ENCODE data around the gene LRRC42. TPM values are rescaled to one million over a fixed set of nuclear protein-coding genes. Genes with fewer than 3 reads are reported as not detected.

Gene LRRC42
- total RNA-seq, 4 donors from 2014 or later = 20.1 to 36.3 (median 24.4) TPM

GRCh38 chr1:53918343-53918742 lies 27.8 kb upstream of the LRRC42 start:
- WGBS, 2 donors = 85 to 91% methylated on average over 5 of the region's 5 CpGs
- DNase-seq (ENCODE audit: low spot score in 2 of 2) = no peak
- TF ChIP-seq POLR2A (IDR thresholded peaks at IDR 0.05) = no peak
- TF ChIP-seq, protein P1, sequence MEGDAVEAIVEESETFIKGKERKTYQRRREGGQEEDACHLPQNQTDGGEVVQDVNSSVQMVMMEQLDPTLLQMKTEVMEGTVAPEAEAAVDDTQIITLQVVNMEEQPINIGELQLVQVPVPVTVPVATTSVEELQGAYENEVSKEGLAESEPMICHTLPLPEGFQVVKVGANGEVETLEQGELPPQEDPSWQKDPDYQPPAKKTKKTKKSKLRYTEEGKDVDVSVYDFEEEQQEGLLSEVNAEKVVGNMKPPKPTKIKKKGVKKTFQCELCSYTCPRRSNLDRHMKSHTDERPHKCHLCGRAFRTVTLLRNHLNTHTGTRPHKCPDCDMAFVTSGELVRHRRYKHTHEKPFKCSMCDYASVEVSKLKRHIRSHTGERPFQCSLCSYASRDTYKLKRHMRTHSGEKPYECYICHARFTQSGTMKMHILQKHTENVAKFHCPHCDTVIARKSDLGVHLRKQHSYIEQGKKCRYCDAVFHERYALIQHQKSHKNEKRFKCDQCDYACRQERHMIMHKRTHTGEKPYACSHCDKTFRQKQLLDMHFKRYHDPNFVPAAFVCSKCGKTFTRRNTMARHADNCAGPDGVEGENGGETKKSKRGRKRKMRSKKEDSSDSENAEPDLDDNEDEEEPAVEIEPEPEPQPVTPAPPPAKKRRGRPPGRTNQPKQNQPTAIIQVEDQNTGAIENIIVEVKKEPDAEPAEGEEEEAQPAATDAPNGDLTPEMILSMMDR (IDR thresholded peaks at IDR 0.05) = no peak
- H3K4me3 ChIP-seq (ENCODE audit: low read depth, poor library complexity, severe bottlenecking) = no peak overlapping the region
- intact Hi-C loops (cut with DNase I; ENCODE audit: low total_unique reads) = no loop called here

DNA sequence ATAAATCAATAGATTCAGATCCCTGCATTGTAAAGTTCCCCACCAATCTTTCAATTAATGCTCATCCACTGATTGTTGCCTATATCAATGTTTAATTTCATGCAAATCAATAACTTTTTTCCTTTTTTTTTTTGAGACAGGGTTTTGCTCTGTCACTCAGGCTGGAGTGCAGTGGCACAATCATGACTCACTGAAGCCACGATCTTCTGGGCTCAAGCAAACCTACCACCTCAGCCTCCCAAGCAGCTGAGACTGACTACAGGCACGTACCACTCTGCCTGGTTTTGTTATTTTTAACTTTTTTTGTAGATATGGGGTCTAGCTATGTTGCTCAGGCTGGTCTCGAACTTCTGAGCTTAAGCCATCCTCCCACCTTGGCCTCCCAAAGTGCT lies 26.5 kb upstream of the LRRC42 start:
- intact Hi-C loops (cut with DNase I; ENCODE audit: low total_unique reads) = no loop called here
- TF ChIP-seq, protein P1 (IDR thresholded peaks at IDR 0.05) = no peak
- no peak for TF ChIP-seq POLR2A (IDR thresholded peaks at IDR 0.05)
- 82 to 85% methylated on average over 3 of the region's 3 CpGs for WGBS, 2 donors
- no peak for DNase-seq (ENCODE audit: low spot score in 2 of 2)
- H3K4me3 ChIP-seq (ENCODE audit: low read depth, poor library complexity, severe bottlenecking) = no peak overlapping the region

GRCh38 chr1:53927376-53927881 lies 18.7 kb upstream of the LRRC42 start:
- WGBS, 2 donors = 97 to 100% methylated on average over 2 of the region's 2 CpGs
- no peak for DNase-seq (ENCODE audit: low spot score in 2 of 2)
- intact Hi-C loops (cut with DNase I; ENCODE audit: low total_unique reads) = no loop called here
- TF ChIP-seq POLR2A (IDR thresholded peaks at IDR 0.05) = no peak
- TF ChIP-seq, protein P1 (IDR thresholded peaks at IDR 0.05) = no peak
- H3K4me3 ChIP-seq (ENCODE audit: low read depth, poor library complexity, severe bottlenecking) = no peak overlapping the region

DNA sequence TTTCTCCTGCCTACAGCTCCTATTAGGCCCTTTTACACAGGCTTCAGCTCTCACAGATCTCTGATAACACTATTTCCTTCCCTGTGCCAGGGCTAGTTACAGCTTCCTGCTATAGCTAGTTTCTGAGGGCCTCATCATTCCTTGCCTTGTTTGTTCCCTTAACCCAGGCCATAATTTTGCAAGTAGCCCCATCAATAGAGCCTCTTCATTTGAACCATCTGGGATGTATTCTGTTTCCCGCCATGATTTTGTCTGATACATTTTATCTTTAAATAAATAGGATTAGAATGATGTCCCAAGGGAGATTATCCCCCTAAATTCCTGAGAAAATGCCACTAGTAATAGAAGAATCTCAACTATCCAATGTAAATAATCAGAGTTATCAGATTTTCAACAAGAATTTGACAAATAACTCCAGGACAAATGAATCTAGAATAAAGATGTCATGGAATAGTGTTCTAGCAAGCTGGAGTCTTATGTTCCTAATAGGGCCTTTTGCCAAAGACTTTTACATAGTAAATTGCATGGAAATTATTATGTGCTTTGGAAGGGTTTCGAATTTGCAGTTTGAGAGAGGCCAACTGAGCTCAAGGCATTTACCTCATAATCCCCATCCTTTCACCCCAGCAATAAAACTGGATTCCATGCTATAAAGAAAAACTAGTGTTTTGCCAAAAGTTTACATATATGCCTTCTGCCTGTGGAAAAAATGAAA lies 16.7 kb upstream of the LRRC42 start:
- DNase-seq (ENCODE audit: low spot score in 2 of 2) = no peak
- TF ChIP-seq, protein P1 (IDR thresholded peaks at IDR 0.05) = no peak
- no peak for TF ChIP-seq POLR2A (IDR thresholded peaks at IDR 0.05)
- intact Hi-C loops (cut with DNase I; ENCODE audit: low total_unique reads) = no loop called here
- 79 to 81% methylated on average over 2 of the region's 2 CpGs for WGBS, 2 donors
- no peak overlapping the region for H3K4me3 ChIP-seq (ENCODE audit: low read depth, poor library complexity, severe bottlenecking)

- no peak for DNase-seq (ENCODE audit: low spot score in 2 of 2)
- H3K4me3 ChIP-seq (ENCODE audit: low read depth, poor library complexity, severe bottlenecking) = no peak overlapping the region
- intact Hi-C loops (cut with DNase I; ENCODE audit: low total_unique reads) = no loop called here
- no peak for TF ChIP-seq POLR2A (IDR thresholded peaks at IDR 0.05)
- 67 to 72% methylated on average over 3 of the region's 3 CpGs for WGBS, 2 donors
Measured at GRCh38 chr1:53930932-53931331, 15.2 kb upstream of the LRRC42 start.

- no peak for DNase-seq (ENCODE audit: low spot score in 2 of 2)
- intact Hi-C loops (cut with DNase I; ENCODE audit: low total_unique reads) = no loop called here
- TF ChIP-seq, protein P1 (IDR thresholded peaks at IDR 0.05) = no peak
- no peak for TF ChIP-seq POLR2A (IDR thresholded peaks at IDR 0.05)
- H3K4me3 ChIP-seq (ENCODE audit: low read depth, poor library complexity, severe bottlenecking) = no peak overlapping the region
- WGBS, 2 donors = 97 to 99% methylated on average over 2 of the region's 2 CpGs
Measured at GRCh38 chr1:53931523-53931922, 14.6 kb upstream of the LRRC42 start.
